K562 (cell line): ENCODE measurements around the gene CCDC116. TPM values are rescaled to one million over a fixed set of nuclear protein-coding genes. Genes with fewer than 3 reads are reported as not detected.

Experiments
- CTBP1 ChIP-seq: fragments of 450-650 bp; IDR thresholded peaks from 2 replicates; pipeline ENCODE4 v1.6.1; 2016; ENCODE audit warnings: borderline replicate concordance
- GATAD2B ChIP-seq: fragments of 450-650 bp; IDR thresholded peaks from 2 replicates; pipeline ENCODE4 v1.6.1; 2017; ENCODE audit warnings: mild to moderate bottlenecking, borderline replicate concordance
- GTF2F1 ChIP-seq: IDR thresholded peaks from 2 replicates; pipeline ENCODE4 v1.6.1; 2011; ENCODE audit warnings: low read depth, low read length, improper control_type of control experiment
- LCOR ChIP-seq: sonication (generic); formaldehyde crosslinking; IDR thresholded peaks from 2 replicates; pipeline ENCODE4 v1.8.0; 2022; ENCODE audit warnings: mild to moderate bottlenecking, missing genetic modification reagents
- NFIC ChIP-seq: fragments of 450-650 bp; IDR thresholded peaks from 2 replicates; pipeline ENCODE4 v1.6.1; 2017; ENCODE audit warnings: mild to moderate bottlenecking, inconsistent platforms
- SAFB2 ChIP-seq: fragments of 200-400 bp; formaldehyde crosslinking; IDR thresholded peaks from 2 replicates; pipeline ENCODE4 v1.6.1; 2018; ENCODE audit warnings: borderline replicate concordance, low read length, low read depth, moderate library complexity; ENCODE audit not compliant: severe bottlenecking
- SIX5 ChIP-seq, 2 experiments: IDR thresholded peaks; 2 replicates each; pipeline ENCODE4 v1.6.1; 2011; ENCODE audit warnings: low read length in 2 of 2, borderline replicate concordance in 1 of 2, low read depth in 1 of 2, mild to moderate bottlenecking in 1 of 2, moderate library complexity in 1 of 2; ENCODE audit not compliant: insufficient read depth in 1 of 2
- ZKSCAN3 ChIP-seq: fragments of 250-450 bp; sonication (Bioruptor Pico); IDR thresholded peaks from 2 replicates; pipeline ENCODE4 v1.4.0; 2020
- ZNF197 ChIP-seq: fragments of 200-800 bp; sonication (Bioruptor generic); IDR thresholded peaks from 2 replicates; pipeline ENCODE4 v1.6.1; 2016; ENCODE audit warnings: low read depth, missing genetic modification characterization, missing compliant biosample characterization
- ZNF384 ChIP-seq: IDR thresholded peaks from 2 replicates; pipeline ENCODE4 v1.6.1; 2012; ENCODE audit warnings: low read depth, low read length, improper control_type of control experiment
- polyA plus RNA-seq, 8 experiments: library from polyadenylated mRNA; depleted of rRNA in 4 of 8; stranded (reverse) in 5 of 8; unstranded in 3 of 8; fragments of >200 nt; fragmentation: Nextera tagmentation in 2 of 8; fragmentation: Illumina TruSeq in 1 of 8; extraction: Ambion mirVana in 2 of 8; extraction: Trizol in 1 of 8; gene quantifications; 2 replicates each; pipeline versions ENCODE4 v1.2.1 to v1.2.3, GENCODE V29; 2011 to 2014; ENCODE audit warnings: inconsistent platforms in 1 of 8, missing spikeins in 1 of 8
- total RNA-seq, 7 experiments: library from RNA; depleted of rRNA in 6 of 7; stranded (reverse); fragments of >200 nt in 6 of 7; fragmentation: Illumina TruSeq in 2 of 7; extraction: Trizol in 2 of 7; gene quantifications; 2 replicates each; pipeline versions ENCODE4 v1.2.1 to v1.2.3, GENCODE V29; 2011 to 2021; ENCODE audit warnings: low replicate concordance in 1 of 7
- TF ChIP-seq, protein P1 (sequence below): fragments of 200-800 bp; sonication (Bioruptor generic); IDR thresholded peaks from 2 replicates; pipeline ENCODE4 v1.6.1; 2017; ENCODE audit warnings: missing genetic modification characterization, missing compliant biosample characterization
- TF ChIP-seq, protein P2 (sequence below): fragments of 250-450 bp; sonication (Bioruptor Pico); IDR thresholded peaks from 2 replicates; pipeline ENCODE4 v1.8.0; 2021; ENCODE audit warnings: moderate library complexity, mild to moderate bottlenecking, inconsistent platforms
- TF ChIP-seq, protein P3 (sequence below), 3 experiments: IDR thresholded peaks in 2 of 3; conservative IDR thresholded peaks in 1 of 3; 2 replicates each; pipeline ENCODE4 v1.5.1; 2011 to 2012; ENCODE audit warnings: low read length in 3 of 3, mild to moderate bottlenecking in 3 of 3, control low read depth in 2 of 3, improper control_type of control experiment in 1 of 3, inconsistent platforms in 1 of 3, low read depth in 1 of 3, mixed read lengths in 1 of 3, moderate library complexity in 1 of 3; ENCODE audit not compliant: insufficient read depth in 2 of 3
- TF ChIP-seq, protein P4 (sequence below): sonication (generic); formaldehyde crosslinking; IDR thresholded peaks from 2 replicates; pipeline ENCODE4 v1.8.1; 2023; ENCODE audit warnings: mild to moderate bottlenecking, missing genetic modification reagents

CCDC116 gene
- total and polyA plus RNA-seq, 9 of the 15 experiments (the other 6 are each of a cell fraction or from before 2014, with no cell fraction given), result 1.6 to 11.3 (median 4.7) TPM

DNA sequence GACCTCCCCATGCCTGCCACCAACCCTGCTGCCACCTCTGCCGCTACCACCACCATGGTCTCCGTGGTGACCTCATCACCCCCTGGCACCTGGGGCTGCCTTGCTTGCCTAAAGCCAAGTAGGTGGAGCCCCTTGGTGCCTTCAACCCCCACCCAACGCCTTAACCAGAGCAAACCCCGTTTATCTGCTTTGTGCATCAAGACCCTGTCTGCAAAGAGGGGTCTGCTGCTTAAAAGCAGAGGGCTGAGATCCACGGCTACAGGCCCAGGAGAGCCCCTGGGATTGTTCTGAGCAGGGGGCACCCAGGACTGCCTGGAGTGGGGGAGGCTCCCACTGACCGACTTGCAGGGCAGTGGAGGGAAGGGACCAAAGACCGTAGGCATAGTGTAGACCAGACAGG is 28.3 kb downstream of the CCDC116 start (continued):
- no peak for TF ChIP-seq ZNF197 (CRISPR knock-in tag)
- no peak for TF ChIP-seq ZKSCAN3 (CRISPR knock-in tag)
- TF ChIP-seq SIX5 (IDR thresholded peaks at IDR 0.05; ENCODE audit: borderline replicate concordance in 1 of 2, insufficient read depth in 1 of 2, low read depth in 1 of 2, low read length in 2 of 2), result 0 out of 4 replicates have a peak, but pooled peaks of 1 of the 2 experiments have one; percentile 4
- no peak for TF ChIP-seq GATAD2B
- TF ChIP-seq SAFB2, result no peak
- TF ChIP-seq ZNF384, result no peak
- TF ChIP-seq, protein P1, sequence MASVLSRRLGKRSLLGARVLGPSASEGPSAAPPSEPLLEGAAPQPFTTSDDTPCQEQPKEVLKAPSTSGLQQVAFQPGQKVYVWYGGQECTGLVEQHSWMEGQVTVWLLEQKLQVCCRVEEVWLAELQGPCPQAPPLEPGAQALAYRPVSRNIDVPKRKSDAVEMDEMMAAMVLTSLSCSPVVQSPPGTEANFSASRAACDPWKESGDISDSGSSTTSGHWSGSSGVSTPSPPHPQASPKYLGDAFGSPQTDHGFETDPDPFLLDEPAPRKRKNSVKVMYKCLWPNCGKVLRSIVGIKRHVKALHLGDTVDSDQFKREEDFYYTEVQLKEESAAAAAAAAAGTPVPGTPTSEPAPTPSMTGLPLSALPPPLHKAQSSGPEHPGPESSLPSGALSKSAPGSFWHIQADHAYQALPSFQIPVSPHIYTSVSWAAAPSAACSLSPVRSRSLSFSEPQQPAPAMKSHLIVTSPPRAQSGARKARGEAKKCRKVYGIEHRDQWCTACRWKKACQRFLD, result no peak
- TF ChIP-seq, protein P2, sequence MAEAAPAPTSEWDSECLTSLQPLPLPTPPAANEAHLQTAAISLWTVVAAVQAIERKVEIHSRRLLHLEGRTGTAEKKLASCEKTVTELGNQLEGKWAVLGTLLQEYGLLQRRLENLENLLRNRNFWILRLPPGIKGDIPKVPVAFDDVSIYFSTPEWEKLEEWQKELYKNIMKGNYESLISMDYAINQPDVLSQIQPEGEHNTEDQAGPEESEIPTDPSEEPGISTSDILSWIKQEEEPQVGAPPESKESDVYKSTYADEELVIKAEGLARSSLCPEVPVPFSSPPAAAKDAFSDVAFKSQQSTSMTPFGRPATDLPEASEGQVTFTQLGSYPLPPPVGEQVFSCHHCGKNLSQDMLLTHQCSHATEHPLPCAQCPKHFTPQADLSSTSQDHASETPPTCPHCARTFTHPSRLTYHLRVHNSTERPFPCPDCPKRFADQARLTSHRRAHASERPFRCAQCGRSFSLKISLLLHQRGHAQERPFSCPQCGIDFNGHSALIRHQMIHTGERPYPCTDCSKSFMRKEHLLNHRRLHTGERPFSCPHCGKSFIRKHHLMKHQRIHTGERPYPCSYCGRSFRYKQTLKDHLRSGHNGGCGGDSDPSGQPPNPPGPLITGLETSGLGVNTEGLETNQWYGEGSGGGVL (CRISPR knock-in tag), result no peak
- TF ChIP-seq, protein P3, sequence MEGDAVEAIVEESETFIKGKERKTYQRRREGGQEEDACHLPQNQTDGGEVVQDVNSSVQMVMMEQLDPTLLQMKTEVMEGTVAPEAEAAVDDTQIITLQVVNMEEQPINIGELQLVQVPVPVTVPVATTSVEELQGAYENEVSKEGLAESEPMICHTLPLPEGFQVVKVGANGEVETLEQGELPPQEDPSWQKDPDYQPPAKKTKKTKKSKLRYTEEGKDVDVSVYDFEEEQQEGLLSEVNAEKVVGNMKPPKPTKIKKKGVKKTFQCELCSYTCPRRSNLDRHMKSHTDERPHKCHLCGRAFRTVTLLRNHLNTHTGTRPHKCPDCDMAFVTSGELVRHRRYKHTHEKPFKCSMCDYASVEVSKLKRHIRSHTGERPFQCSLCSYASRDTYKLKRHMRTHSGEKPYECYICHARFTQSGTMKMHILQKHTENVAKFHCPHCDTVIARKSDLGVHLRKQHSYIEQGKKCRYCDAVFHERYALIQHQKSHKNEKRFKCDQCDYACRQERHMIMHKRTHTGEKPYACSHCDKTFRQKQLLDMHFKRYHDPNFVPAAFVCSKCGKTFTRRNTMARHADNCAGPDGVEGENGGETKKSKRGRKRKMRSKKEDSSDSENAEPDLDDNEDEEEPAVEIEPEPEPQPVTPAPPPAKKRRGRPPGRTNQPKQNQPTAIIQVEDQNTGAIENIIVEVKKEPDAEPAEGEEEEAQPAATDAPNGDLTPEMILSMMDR (IDR thresholded peaks at IDR 0.05 in 2 of 3, conservative IDR thresholded peaks at IDR 0.05 in 1 of 3; ENCODE audit: insufficient read depth in 2 of 3, low read depth in 1 of 3, low read length in 3 of 3), result 0 out of 6 replicates have a peak, but pooled peaks of 1 of the 3 experiments have one; percentile 2
- TF ChIP-seq, protein P4, sequence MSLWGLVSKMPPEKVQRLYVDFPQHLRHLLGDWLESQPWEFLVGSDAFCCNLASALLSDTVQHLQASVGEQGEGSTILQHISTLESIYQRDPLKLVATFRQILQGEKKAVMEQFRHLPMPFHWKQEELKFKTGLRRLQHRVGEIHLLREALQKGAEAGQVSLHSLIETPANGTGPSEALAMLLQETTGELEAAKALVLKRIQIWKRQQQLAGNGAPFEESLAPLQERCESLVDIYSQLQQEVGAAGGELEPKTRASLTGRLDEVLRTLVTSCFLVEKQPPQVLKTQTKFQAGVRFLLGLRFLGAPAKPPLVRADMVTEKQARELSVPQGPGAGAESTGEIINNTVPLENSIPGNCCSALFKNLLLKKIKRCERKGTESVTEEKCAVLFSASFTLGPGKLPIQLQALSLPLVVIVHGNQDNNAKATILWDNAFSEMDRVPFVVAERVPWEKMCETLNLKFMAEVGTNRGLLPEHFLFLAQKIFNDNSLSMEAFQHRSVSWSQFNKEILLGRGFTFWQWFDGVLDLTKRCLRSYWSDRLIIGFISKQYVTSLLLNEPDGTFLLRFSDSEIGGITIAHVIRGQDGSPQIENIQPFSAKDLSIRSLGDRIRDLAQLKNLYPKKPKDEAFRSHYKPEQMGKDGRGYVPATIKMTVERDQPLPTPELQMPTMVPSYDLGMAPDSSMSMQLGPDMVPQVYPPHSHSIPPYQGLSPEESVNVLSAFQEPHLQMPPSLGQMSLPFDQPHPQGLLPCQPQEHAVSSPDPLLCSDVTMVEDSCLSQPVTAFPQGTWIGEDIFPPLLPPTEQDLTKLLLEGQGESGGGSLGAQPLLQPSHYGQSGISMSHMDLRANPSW, result peak; percentile 84; the same call in 1 of the 2 replicates
- TF ChIP-seq GTF2F1, result 0 out of 2 replicates have a peak, but pooled peaks have one; percentile 52
- no peak for TF ChIP-seq CTBP1
- TF ChIP-seq NFIC, result no peak
- no peak for TF ChIP-seq LCOR
